ENCODE data around the gene ATP2A1.

DNA sequence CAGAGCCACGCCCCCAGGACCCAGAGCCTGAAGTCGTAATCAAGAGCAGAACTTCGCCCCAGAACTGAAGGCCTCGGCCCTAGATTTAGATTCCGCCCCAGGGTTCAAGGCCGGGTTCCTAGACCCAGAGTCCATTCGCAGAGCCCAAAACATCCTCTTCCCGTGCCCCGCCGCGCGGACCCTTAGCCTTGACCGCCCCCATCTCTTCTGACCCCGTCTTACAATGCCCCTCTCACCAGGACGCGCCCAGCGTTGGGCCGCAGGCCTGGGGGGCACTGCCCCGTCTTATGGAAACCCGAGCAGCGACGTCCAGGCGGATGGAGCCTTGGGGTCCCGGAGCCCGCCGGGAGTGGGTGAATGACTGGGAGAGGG is 58.5 kb downstream of the ATP2A1 start:
- TF ChIP-seq TAF1 (IDR thresholded peaks at IDR 0.05; ENCODE audit: low read depth) (no peak), RAD21 (IDR thresholded peaks at IDR 0.05; ENCODE audit: low read depth) (no peak), EP300 (IDR thresholded peaks at IDR 0.05; ENCODE audit: borderline replicate concordance) (no peak), CEBPB (IDR thresholded peaks at IDR 0.05) (no peak), REST (IDR thresholded peaks at IDR 0.05; ENCODE audit: low read depth) (no peak)
